Measurements from ENCODE around the gene CCDC6.

Gene CCDC6

GRCh38 chr10:59857049-59857448 lies 49.3 kb downstream of the CCDC6 start:
- no peaks in the 10 kb centered on the region for H3K27me3 ChIP-seq
- H3K36me3 ChIP-seq, result peaks cover 0 to 7% (median 5%) of the 10 kb centered on the region in 3 donors
- TF ChIP-seq, protein P1, sequence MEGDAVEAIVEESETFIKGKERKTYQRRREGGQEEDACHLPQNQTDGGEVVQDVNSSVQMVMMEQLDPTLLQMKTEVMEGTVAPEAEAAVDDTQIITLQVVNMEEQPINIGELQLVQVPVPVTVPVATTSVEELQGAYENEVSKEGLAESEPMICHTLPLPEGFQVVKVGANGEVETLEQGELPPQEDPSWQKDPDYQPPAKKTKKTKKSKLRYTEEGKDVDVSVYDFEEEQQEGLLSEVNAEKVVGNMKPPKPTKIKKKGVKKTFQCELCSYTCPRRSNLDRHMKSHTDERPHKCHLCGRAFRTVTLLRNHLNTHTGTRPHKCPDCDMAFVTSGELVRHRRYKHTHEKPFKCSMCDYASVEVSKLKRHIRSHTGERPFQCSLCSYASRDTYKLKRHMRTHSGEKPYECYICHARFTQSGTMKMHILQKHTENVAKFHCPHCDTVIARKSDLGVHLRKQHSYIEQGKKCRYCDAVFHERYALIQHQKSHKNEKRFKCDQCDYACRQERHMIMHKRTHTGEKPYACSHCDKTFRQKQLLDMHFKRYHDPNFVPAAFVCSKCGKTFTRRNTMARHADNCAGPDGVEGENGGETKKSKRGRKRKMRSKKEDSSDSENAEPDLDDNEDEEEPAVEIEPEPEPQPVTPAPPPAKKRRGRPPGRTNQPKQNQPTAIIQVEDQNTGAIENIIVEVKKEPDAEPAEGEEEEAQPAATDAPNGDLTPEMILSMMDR (IDR thresholded peaks at IDR 0.05), result no peak
- intact Hi-C loops (cut with DNase I; ENCODE audit: low total_unique reads), result no loop called here
- H3K27ac ChIP-seq, result peak overlapping the region in 1 of 2 donors; percentile 0
- no peak for DNase-seq
- no peaks in the 10 kb centered on the region for H3K9me3 ChIP-seq
- peaks cover 0 to 79% (median 41%) of the 10 kb centered on the region in 4 donors for H3K4me1 ChIP-seq
- H3K4me3 ChIP-seq, result no peak overlapping the region

GRCh38 chr10:59856104-59856503 lies 50.3 kb downstream of the CCDC6 start:
- intact Hi-C loops (cut with DNase I; ENCODE audit: low total_unique reads), result no loop called here
- no peaks in the 10 kb centered on the region for H3K9me3 ChIP-seq
- peak overlapping the region in 1 of 2 donors; percentile 13 for H3K27ac ChIP-seq
- no peak for DNase-seq
- H3K4me3 ChIP-seq, result no peak overlapping the region
- TF ChIP-seq, protein P1 (IDR thresholded peaks at IDR 0.05), result no peak
- H3K36me3 ChIP-seq, result peaks cover 0 to 7% (median 4%) of the 10 kb centered on the region in 3 donors
- H3K27me3 ChIP-seq, result no peaks in the 10 kb centered on the region
- peaks cover 0 to 88% (median 43%) of the 10 kb centered on the region in 4 donors for H3K4me1 ChIP-seq

GRCh38 chr10:59854571-59854970 lies 51.8 kb downstream of the CCDC6 start:
- H3K9me3 ChIP-seq, result no peaks in the 10 kb centered on the region
- no peak overlapping the region for H3K27ac ChIP-seq
- TF ChIP-seq, protein P1 (IDR thresholded peaks at IDR 0.05), result no peak
- intact Hi-C loops (cut with DNase I; ENCODE audit: low total_unique reads), result no loop called here
- no peak for DNase-seq
- H3K4me3 ChIP-seq, result no peak overlapping the region
- H3K4me1 ChIP-seq, result peaks cover 0 to 86% (median 43%) of the 10 kb centered on the region in 4 donors
- peaks cover 0 to 1% (median under 1%) of the 10 kb centered on the region in 3 donors for H3K36me3 ChIP-seq
- H3K27me3 ChIP-seq, result no peaks in the 10 kb centered on the region

DNA sequence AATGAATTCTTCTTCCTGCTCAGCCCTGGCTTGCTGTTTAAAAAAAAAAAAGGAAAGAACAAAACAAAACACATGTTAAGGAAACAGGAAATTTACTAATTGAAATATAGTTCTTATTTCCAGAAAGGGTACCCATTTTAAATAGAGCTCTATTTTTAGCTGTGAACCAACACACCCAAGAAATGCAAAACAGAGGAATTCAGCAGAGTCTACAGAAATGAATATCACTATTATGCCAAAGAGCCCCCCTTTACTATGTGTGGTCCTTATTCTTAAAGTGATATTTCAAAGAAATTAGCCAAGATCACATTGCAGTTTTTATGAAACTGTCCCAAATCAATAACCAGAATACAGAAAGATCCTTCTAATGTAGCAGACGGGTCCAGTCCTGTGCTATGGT lies 53.7 kb downstream of the CCDC6 start:
- no peak for DNase-seq
- H3K27me3 ChIP-seq, result no peaks in the 10 kb centered on the region
- H3K4me1 ChIP-seq, result peaks cover 0 to 73% (median 36%) of the 10 kb centered on the region in 4 donors
- H3K9me3 ChIP-seq, result no peaks in the 10 kb centered on the region
- TF ChIP-seq, protein P1 (IDR thresholded peaks at IDR 0.05), result no peak
- H3K4me3 ChIP-seq, result no peak overlapping the region
- H3K27ac ChIP-seq, result no peak overlapping the region
- H3K36me3 ChIP-seq, result peaks cover 5 to 17% (median 17%) of the 10 kb centered on the region in 3 donors
- intact Hi-C loops (cut with DNase I; ENCODE audit: low total_unique reads), result no loop called here

DNA sequence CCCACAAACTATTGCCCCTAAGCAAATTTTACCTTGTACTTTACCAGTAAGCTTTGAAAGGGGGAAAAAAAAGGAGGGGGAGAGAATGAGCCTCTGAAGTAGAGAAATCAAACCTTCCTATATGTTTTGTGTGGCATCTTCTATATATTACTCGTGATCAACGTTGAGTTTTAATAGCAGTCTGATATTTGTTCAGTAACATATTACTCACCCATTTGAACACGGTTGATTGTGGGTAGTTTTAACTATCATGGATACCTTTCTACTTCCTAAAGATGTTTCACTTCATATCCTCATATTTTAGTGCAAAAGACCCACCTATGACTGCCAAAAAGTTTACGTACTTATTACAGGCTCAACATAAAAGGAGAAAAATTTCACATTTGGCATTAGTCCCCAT lies 54.5 kb downstream of the CCDC6 start:
- Histone ChIP-seq H3K4me3 (no peak overlapping the region), H3K36me3 (peaks cover 5 to 23% (median 19%) of the 10 kb centered on the region in 3 donors), H3K27me3 (no peaks in the 10 kb centered on the region), H3K4me1 (peaks cover 0 to 65% (median 30%) of the 10 kb centered on the region in 4 donors), H3K27ac (peak overlapping the region in 1 of 2 donors; percentile 3), H3K9me3 (no peaks in the 10 kb centered on the region)
- intact Hi-C loops (cut with DNase I; ENCODE audit: low total_unique reads), result no loop called here
- TF ChIP-seq, protein P1 (IDR thresholded peaks at IDR 0.05), result no peak
- DNase-seq, result no peak

DNA sequence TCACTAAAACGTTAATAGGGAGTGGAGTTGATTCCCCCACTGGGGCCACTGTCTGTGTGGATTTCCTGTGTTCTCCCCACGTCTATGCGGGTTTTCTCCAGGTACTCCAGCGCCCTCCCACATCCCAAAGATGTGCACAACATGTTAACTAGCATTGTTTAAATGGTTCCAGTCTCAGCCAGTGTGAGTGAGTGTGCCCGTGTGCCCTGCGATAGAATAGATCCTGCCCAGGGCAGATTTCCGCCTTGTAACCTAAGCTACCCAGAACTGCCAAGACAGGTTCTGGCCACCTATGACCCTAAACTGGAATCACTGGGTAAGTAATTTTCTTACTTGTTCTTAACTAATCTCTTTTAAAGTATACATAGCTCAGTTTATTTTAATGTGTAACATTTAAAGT lies 58.5 kb downstream of the CCDC6 start:
- no peak overlapping the region for H3K27ac ChIP-seq
- TF ChIP-seq, protein P1 (IDR thresholded peaks at IDR 0.05), result no peak
- intact Hi-C loops (cut with DNase I; ENCODE audit: low total_unique reads), result loop anchor here (2.0 kb wide), 1 partner anchor 63 kb away; no protein-coding TSS in a partner anchor
- H3K36me3 ChIP-seq, result peaks cover 5 to 27% (median 21%) of the 10 kb centered on the region in 3 donors
- no peak overlapping the region for H3K4me3 ChIP-seq
- no peaks in the 10 kb centered on the region for H3K27me3 ChIP-seq
- no peaks in the 10 kb centered on the region for H3K9me3 ChIP-seq
- H3K4me1 ChIP-seq, result peaks cover 0 to 50% (median 20%) of the 10 kb centered on the region in 4 donors
- DNase-seq, result no peak
